Suprapubic skin (tissue), 4 donors: ENCODE results near the gene COG5.

Experiments used
- CTCF ChIP-seq, 2 donors: fragments of 200-600 bp in 1 of 2; fragments of 450-650 bp in 1 of 2; sonication (generic) in 1 of 2; IDR thresholded peaks; one replicate each; pipeline ENCODE4 v1.5.1; 2016 to 2019; ENCODE audit warnings: antibody characterized with exemption in 2 of 2, mild to moderate bottlenecking in 1 of 2, moderate library complexity in 1 of 2
- EP300 ChIP-seq: sonication (generic); formaldehyde crosslinking; IDR thresholded peaks from one replicate; pipeline ENCODE4 v1.6.1; 2017; ENCODE audit warnings: antibody characterized with exemption
- POLR2A ChIP-seq, 2 donors: fragments of 450-650 bp; IDR thresholded peaks; one replicate each; pipeline ENCODE4 v1.6.1; 2017; ENCODE audit warnings: antibody characterized with exemption in 2 of 2, mild to moderate bottlenecking in 2 of 2, moderate library complexity in 2 of 2
- POLR2AphosphoS5 ChIP-seq, 3 donors: sonication (generic); formaldehyde crosslinking; IDR thresholded peaks; one replicate each; pipeline ENCODE4 v1.6.1; 2017; ENCODE audit warnings: antibody characterized with exemption in 3 of 3

- peak in 1 of 2 donors; percentile 43 for TF ChIP-seq CTCF (IDR thresholded peaks at IDR 0.05)
- no peak for TF ChIP-seq POLR2A (IDR thresholded peaks at IDR 0.05)
- TF ChIP-seq POLR2AphosphoS5 (IDR thresholded peaks at IDR 0.05) = no peak
- TF ChIP-seq EP300 = no peak
Observed at GRCh38 chr7:107201795-107202450, 361.8 kb downstream of the COG5 start.
